HG03571 (cell line): ENCODE data around the gene PSMB5.

Experiments used
- ATAC-seq: cut with Tn5 transposase; IDR thresholded peaks from one replicate; pipeline ENCODE4 v1.9.1; 2021; ENCODE audit not compliant: unreplicated experiment

PSMB5 gene

GRCh38 chr14:23045419-23046357 is 11.0 kb upstream of the PSMB5 start:
- no peak for ATAC-seq

DNA sequence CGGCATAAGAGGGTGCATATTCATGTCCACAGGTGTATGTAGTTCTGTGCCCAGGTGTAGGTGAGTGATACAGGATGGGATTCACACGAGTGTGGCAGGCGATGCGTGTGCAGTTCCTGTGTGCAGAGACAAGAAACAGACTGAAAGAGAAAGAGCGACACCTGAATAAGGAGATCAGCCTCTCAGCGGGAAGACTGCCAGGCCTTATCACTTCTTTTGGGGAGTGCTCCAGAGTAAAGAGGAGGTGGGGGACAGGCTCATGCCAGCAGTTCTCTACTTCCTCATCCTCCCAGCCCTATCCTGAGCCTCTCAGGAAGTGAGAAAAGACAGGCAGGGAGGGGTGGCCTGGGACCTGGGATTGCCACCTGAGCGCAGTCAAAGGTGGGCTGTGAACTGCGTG is 10.1 kb upstream of the PSMB5 start:
- no peak for ATAC-seq

DNA sequence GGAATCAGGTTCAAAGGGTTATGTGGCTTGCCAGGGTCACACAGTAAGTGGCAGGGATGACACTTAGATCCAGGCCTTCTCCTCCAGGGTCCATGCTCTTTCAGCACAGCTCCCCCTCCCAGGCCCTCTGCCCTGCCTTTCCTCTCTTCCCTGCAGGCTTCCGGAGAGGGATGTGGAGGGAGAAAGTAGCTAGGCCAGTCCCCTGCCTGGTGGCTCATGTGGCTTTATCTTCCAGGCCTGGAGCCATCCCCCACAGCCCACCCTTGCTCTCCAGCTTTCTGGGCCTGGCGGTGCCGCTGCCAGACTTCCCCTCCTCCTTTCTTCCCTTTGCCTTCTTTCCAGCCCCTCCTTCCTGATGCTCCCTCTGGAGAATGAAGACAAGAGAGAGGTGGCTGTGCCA is 9.1 kb upstream of the PSMB5 start:
- ATAC-seq, result no peak

DNA sequence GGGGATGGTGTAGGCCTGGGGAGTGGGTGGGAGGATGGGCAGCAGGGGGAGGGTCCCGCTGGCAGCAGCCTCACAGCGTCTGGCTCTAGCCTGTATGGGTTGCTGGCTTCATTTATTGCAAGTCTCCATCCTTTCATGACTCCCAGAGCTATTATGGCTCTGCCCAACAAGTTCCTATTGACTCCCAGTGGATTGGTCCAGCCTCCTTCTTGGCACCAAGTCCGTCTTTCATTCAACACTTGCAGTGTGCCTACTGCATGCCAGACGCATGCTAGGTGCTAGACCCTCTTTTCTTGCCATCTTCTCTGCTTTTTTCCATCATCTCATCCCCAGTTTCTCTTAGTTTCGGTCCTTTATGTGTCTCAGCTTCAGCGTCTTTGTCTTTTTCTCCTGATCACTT is 8.4 kb upstream of the PSMB5 start:
- no peak for ATAC-seq

- ATAC-seq, result no peak
These were observed 7.7 kb upstream of the PSMB5 start, which contains the start of gene PSMB11 for GRCh38 chr14:23042162-23042965. PSMB11 (plus strand) TSS chr14:23042212; CDS start chr14:23042226, 14 bp downstream.

DNA sequence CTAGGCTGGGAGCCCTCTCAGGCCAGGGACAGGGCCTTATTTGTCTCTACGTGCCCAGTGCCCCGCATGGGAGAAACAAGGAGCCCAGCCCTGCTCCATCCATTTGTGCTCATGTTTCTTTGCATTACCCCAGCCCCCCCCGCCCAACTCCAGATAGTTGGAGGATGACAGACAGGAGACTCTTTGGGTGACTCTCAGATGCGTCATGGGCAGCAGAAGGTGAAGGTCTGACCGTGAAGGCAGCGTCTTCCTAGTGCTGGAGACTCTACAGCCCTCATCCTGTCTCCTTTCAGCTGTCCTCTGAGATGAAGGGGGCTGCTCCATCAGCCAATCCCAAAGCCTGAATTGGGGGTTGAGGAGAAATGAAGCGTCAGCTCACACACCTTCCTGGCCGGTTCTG is 7.0 kb upstream of the PSMB5 start:
- ATAC-seq, result no peak

- no peak for ATAC-seq
These were observed 5.4 kb upstream of the PSMB5 start for GRCh38 chr14:23040100-23040499.

- ATAC-seq, result no peak
These were observed 824 bp upstream of the PSMB5 start for GRCh38 chr14:23035303-23036144.

DNA sequence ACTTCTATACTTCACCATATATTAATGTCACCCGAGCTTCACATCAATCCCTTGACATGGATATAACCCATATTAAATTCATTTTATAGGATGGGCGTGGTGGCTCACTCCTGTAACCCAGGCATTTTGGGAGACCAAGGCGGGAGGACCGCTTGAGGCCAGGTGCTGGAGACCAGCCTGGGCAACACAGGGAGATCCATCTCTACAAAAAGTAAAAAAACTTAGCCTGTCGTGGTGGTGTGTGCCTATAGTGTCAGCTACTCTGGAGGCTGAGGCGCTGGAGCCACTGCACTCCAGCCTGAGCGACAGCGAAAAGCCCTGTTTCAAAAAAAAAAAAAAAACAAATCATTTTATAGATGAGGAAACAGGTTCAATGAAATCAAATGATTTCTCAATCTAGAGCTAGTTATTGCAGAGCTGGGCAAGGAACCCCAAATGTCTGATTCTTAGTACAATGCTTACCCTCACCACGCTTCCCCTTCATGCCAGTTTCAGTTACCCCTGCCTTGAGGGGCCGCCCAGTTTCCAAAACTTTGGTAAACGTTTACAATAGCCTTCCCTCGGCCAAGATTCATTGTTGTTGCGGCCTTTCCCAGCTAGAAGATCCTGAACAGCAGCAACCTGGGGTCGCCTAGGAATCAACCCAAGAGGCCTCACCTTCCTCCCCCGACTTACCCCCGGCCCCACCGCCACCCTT is 751 bp downstream of the PSMB5 start:
- peak; percentile 6 for ATAC-seq

DNA sequence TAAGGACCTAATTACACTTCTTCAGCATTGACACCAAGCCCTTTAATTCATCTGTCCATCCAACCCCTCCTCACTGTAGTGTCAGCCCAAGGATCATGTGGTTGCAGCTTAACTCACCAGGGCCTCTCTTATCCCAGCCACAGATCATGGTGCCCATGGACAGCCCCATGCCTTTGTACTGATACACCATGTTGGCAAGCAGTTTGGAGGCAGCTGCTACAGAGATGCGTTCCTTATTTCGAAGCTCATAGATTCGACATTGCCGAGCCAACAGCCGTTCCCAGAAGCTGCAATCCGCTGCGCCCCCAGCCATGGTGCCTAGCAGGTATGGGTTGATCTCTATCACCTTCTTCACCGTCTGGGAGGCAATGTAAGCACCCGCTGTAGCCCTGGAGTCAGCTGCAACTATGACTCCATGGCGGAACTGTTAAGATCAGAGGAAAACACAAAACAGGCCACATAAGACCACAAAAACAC is 1.4 kb downstream of the PSMB5 start:
- ATAC-seq, result no peak

GRCh38 chr14:23030936-23031335 is 3.8 kb downstream of the PSMB5 start:
- ATAC-seq, result no peak

- no peak for ATAC-seq
These were observed 5.9 kb downstream of the PSMB5 start for GRCh38 chr14:23028799-23029198.

DNA sequence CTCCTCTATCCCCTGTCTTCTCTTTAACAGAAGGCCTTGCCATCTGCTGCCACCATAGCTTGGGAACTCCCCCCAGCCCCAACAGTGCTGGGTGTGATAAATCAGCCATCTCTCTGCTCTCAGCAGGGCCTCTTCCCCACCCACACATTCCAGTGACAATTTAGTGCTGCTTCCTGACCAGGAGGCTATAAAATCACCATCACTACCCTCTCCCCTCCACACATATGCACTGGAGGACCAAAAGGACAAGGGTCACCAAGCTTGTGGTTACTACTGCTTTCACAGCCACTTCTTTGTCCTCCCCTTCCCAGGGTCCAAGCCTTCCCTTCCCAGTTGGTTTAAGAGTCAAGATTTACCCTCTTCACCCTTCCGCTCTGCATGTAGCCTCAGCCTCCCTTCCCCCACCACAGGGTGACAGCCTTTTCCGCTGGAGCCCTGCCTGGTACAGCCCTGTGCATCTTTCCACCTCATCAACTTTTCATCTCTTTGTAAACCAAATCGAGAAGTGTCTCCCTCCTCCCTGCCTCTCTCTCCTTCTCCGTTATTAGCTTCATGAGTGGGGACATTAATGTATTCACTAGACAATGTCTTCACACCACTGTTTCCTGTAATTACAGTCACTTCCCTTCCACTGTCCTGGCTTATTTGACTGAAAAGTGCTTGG is 9.4 kb downstream of the PSMB5 start:
- no peak for ATAC-seq

- ATAC-seq, result no peak
These were observed 10.1 kb downstream of the PSMB5 start for GRCh38 chr14:23024612-23025075.

GRCh38 chr14:23023795-23024152 is 10.9 kb downstream of the PSMB5 start:
- ATAC-seq, result no peak

GRCh38 chr14:23023022-23023794 is 11.5 kb downstream of the PSMB5 start:
- ATAC-seq, result no peak

DNA sequence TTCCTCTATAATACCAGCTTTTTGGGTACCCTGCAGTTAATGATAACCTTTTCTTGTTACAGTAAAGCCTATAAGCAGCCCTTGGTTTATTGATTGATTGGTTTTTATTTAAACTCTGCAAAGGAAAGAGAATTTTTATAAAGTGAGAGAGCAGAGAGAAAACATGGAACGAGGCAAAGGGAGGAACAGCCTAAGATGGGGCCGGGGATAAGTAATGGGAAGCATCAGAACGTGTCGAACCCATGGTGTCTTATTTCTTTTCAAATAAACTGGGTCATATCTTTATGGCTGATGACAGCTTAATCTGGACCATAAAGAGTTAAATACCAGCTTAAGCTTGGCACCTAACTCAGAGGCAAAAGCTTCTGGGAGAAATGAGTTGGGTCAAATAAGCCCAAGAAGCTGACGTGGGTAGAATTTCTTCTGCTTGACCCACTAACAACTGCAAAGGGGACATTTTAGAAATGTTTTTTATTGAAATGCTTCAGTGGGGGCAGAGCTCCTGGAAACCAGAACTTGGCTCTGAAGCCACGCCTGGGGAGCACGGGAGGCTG is 12.7 kb downstream of the PSMB5 start:
- ATAC-seq, result no peak

- no peak for ATAC-seq
These were observed 13.3 kb downstream of the PSMB5 start for GRCh38 chr14:23021434-23021833.
